Stimulated activated CD8-positive, alpha-beta memory T cell treated with anti-CD3 and anti-CD28 coated beads, Interleukin-7, amount 100 ng/mL, for 4 hours (primary cell): ENCODE results near the gene SPRYD4.
"Not testable (repeated sequence)": the region's sequence is repeated elsewhere in the genome, so short reads cannot be mapped to it uniquely, and the experiment has no call there.

Experiments
- DNase-seq, 2 donors: peaks; one replicate each; pipeline ENCODE4 v3.0.0-alpha.2; 2020; ENCODE audit warnings: low read depth in 2 of 2

The SPRYD4 gene

DNA sequence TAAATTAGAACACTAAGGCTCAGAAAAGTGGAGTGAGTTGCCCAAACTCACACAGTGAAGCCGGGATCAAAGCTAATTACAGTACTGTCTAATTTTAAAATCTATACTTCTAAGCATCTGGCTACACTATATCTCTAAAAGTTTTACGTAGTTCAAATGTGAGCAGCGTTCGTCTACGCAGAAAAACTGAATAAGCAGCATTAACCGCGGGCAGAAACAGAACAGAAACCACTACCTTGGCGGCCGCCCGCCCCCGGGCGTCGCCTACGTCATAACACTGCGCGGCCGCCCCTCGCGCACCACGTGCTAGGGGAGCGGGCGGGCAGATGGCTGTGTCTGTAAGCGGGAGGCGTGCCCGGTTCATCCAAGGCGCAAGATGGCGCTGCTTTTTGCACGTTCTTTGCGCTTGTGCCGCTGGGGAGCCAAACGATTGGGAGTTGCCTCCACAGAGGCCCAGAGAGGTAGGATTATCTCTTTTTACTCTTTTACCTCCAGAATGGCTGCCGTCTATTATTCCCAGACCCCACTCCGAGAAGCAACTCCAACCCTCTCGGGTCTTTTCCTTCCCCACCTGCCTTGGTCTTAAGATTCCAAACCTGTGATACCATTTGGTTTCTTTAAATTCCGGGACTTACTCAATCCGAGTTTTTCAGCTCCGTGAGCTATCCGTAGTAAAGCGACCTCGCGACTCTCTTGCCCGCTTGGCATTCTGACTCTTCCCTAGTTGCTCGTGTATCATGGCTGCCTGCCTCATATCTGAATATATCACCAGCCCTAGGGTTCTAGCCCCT lies at the start of gene SPRYD4:
TSS of gene SPRYD4 (plus strand) at position 363 of the 791 bp plus-strand sequence. CDS start at position 377, 14 bp downstream.
- peak; percentile 87 to 92 for DNase-seq

DNA sequence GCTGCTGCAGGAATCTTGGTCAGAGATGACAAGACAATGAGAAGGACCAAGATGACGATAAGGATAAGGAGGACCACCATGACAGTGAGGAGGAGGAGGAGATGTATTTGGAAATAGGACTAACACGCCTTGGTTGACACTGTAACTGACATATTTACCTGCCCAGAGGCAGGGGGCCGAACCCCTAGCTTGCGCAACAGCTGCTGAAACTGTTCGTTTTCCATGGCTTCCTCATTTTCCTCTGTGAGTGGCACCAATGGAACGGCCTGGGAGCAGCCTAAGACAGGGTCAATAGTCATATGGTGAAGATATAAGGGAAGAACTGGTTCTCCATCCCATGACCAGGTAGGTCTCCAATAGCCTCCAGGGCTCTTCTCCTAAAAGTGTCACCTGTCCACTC lies 48.0 kb upstream of the SPRYD4 start:
- DNase-seq, result no peak

GRCh38 chr12:56425193-56425592 lies 43.2 kb upstream of the SPRYD4 start:
- no peak for DNase-seq

GRCh38 chr12:56425940-56426438 lies 42.4 kb upstream of the SPRYD4 start:
- no peak for DNase-seq

DNA sequence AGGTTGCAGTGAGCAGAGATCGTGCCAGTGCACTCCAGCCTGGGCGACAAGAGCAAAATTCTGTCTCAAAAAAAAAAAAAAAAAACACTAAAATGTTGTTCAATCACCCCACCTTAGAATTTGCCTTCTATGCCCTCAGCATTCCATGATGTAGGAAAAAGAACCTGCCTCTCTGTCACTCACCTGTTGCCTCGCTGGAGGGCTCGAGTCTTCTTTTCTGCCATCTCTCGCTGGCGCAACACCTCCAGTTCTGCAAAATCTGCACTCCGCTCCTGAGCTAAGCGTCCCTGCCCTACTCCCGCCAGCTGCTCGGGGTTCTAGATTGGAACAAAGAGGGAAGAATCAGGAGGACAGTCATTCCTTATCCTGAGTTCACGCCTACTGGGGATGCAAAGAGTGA lies 37.1 kb upstream of the SPRYD4 start:
- DNase-seq, result no peak

DNA sequence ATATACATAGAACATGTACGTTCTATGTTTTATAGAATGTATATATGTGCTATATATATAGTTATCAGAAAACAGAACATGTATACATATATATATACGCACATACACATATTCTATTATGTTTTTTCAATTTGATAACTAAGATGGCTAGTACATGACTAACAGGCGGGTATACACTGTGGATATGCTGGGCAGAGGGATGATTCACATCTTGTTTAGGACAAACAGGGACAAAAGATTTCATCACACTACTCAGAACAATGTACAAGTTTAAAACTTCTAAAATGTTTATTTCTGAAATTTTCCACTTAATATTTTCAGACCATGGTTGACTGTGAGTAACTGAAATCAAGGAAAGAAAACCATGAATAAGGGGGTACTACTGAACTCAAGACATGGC lies 36.5 kb upstream of the SPRYD4 start:
- DNase-seq, result no peak

GRCh38 chr12:56434828-56435227 lies 33.5 kb upstream of the SPRYD4 start:
- DNase-seq, result no peak

DNA sequence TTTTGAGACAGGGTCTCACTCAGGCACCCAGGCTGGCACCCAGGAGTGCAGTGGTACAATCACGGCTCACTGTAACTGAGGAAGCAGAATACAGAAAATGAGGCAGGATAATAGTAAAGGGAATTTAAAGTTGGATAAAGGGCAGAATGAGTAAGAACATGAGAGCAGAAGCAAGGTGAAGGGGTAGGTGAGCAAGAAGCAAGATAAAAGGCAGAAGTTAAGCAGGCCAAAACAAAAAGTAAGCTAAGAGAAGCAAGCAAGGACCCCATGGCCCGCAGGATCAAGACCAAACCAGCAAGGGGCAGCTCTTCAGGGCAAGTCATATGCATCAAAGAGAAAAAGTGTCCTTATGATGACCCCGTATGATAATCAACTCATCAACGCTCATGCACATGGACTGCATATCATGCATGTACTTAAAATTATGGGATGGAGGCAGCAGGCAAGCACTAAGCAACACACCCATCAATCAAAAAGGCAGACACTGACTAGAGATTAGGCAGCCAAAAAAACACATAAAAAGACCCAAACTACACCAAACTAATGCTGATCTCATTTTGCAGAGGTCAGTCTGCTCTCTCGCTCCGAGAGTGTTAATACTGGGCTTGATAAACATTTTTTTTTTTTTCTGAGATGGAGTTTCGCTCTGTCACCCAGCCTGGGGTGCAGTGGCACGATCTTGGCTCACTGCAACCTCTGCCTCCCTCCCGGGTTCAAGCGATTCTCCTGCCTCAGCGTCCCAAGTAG lies 30.8 kb upstream of the SPRYD4 start:
- no peak for DNase-seq

GRCh38 chr12:56443208-56443607 lies 25.2 kb upstream of the SPRYD4 start:
- not testable (repeated sequence) for DNase-seq

DNA sequence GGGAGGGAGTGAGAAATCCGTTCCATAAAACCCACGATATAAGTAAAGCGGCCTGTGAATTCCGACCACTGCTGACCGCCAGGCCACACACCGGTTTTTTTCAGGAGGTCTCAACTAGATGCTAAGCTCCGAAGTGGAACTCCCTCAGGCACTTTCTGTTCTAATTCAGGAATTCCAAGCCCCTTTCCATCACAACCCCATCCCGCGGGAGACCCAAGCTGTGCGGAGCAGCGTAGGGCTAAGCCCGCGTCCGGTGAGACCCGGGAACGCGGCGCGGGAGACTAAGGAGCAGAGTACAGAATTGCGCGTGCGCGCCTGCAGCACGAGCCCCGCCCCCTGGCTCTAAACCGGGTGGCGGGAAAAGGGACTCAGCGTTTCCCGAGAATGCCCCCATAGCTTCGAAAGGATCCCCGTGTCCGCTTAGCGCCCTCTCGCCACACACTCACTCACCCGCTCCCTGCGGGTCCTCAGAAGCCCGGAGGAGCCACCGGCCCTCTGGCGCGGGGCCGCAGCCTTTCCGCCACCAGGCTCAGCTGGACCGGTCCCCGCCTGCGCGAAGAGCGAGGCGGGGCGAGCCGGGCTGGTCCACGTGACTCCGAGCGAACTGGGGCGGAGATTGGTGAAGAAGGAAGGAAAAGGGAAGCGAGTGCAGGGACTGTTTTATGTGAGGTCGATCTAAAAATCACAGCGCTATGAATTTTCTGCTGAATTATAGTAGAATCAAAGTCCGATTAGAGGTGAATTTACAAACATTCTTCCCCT lies 19.3 kb upstream of the SPRYD4 start, which contains the start of gene TIMELESS:
TSS of gene TIMELESS (minus strand) at position 567 of the 762 bp plus-strand sequence. CDS start 15,256 bp downstream, outside the sequence.
- DNase-seq, result peak; percentile 66 to 80

DNA sequence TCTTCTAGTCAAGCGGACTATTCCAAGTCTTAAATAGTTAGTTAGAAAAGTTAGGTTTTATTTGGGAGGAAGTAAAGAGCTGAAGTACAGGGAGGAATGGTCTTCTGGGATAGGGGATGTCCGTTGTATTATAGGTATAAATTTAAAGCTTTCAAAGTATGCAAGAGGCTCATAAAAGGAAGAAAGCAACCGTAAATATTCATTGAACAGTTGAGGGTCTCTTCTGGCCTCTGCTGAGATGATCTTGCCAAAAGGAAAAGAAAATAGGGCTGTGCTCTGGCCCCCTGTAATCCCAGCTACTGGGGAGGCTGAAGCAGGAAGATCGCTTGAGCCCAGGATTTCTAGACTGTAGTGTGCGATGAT lies 18.8 kb upstream of the SPRYD4 start:
- no peak for DNase-seq

DNA sequence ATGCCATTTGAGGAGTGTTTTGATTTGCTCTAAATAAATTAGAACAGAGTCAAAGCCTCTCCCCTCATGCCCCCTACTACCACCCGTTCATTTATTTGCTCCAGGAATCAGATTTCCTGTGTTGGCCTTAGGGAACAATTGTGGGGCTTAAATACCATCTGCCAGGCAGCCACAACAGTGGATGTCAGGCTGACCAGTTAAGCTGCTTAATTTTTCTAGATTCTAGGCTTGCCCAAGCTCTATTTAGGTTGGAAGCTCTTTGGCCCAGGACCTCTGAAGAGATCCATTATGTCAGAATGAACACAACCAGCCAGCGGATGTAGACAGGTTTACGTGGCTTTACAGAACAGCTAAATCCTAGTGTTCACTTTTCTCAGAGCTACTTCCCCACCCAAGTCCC lies 18.1 kb upstream of the SPRYD4 start:
- no peak for DNase-seq

DNA sequence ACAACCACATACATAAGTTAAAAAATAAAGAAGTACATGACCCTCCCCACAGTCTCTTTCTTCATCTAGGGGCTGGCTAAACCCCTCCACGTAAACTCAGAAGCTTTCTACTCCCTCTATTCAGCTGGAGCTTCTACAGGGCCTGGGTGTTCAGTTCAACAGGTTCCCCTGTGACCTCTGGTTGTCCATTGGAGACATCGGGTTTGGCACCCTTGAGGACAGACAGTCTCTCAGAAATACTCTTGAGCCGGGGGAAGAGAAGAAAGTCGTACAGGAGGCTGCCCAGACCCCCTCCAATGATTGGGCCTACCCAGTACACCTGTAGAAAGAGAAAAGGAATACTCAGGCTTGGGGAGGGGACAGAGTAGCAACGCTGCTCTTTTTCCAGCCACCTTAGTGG lies 17.2 kb upstream of the SPRYD4 start:
- DNase-seq, result no peak

GRCh38 chr12:56454557-56454956 lies 13.8 kb upstream of the SPRYD4 start, which contains the start of gene MIP:
Gene MIP, minus strand, starts transcription at chr12:56454657. Its CDS starts 44 bp downstream, at chr12:56454613.
- DNase-seq, result no peak

DNA sequence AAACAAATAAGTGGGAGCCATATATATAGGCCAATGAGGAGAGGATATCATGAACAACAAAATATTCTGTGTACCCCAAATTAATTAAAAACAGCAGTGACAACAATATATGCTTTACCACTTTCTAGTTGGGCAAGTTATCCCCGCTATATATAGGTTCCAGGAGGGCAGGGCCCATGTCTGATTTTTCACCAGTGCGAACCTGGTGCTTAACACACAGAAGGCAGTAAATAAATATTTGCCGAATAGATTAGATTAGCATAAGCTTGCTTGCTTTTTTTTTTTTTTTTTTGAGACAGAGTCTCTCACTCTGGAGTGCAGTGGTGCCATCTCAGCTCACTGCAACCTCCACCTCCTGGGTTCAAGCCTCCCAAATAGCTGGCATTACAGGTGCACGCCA lies 10.6 kb upstream of the SPRYD4 start:
- no peak for DNase-seq

GRCh38 chr12:56461235-56462159 lies 6.9 kb upstream of the SPRYD4 start:
- DNase-seq, result no peak

- no peak for DNase-seq
Measured at GRCh38 chr12:56462565-56462964, 5.8 kb upstream of the SPRYD4 start.

DNA sequence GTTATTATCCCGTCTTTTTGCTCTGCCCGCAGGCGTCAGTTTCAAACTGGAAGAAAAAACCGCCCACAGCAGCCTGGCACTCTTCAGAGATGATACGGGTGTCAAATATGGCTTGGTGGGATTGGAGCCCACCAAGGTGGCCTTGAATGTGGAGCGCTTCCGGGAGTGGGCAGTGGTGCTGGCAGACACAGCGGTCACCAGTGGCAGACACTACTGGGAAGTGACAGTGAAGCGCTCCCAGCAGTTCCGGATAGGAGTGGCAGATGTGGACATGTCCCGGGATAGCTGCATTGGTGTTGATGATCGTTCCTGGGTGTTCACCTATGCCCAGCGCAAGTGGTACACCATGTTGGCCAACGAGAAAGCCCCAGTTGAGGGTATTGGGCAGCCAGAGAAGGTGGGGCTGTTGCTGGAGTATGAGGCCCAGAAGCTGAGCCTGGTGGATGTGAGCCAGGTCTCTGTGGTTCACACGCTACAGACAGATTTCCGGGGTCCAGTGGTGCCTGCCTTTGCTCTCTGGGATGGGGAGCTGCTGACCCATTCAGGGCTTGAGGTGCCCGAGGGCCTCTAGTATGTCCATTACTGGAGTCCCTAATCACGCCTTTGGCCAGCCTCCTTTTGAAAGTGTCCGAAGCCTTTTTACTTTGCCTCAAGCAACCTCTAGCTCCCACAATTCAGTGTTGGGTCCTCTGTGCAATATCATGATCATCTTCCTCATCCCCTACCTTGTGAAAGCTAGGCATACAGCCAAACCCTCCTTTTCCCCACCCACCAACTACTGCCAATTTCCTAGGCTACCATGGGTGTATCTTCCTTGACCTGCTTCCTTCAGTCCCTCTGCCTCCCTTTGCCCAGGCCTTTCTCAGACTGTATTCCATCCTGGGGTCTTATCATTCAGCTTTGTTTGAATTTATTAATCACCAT lies 891 bp downstream of the SPRYD4 start:
- DNase-seq, result no peak

GRCh38 chr12:56474389-56474788 lies 6.0 kb downstream of the SPRYD4 start:
- no peak for DNase-seq

- DNase-seq, result no peak
Measured at GRCh38 chr12:56476143-56476542, 7.8 kb downstream of the SPRYD4 start.
